AG04450 (cell line): ENCODE data around the gene SYT2. TPM values are rescaled to one million over a fixed set of nuclear protein-coding genes. Genes with fewer than 3 reads are reported as not detected.

ENCODE experiments used
- CTCF ChIA-PET: fragments of 300-600, 350-600 bp; formaldehyde crosslinking; extraction: SDS; loops from one replicate; lab custom pipeline; 2022; ENCODE audit warnings: antibody characterized with exemption, inconsistent platforms; lab: Charles Lee
- POLR2A ChIA-PET: fragments of 350-600 bp; formaldehyde crosslinking; extraction: SDS; loops from one replicate; lab custom pipeline; 2021; ENCODE audit warnings: antibody characterized with exemption, inconsistent platforms; lab: Yijun Ruan, JAX
- DNase-seq: peaks from one replicate; pipeline ENCODE4 v3.0.0-alpha.2; 2011; ENCODE audit warnings: low read depth, low spot score
- H3K27ac ChIP-seq: one replicate; pipeline ENCODE4 v1.5.1; 2012; ENCODE audit warnings: low read depth, low read length, control low read depth
- H3K27me3 ChIP-seq: one replicate; pipeline ENCODE4 v1.6.0; 2012; ENCODE audit warnings: low read length; ENCODE audit not compliant: control insufficient read depth, insufficient read depth
- H3K4me3 ChIP-seq: 2 replicates; pipeline ENCODE4 v1.5.1; 2011; ENCODE audit warnings: mild to moderate bottlenecking, low read depth, low read length, control low read depth
- H3K9me3 ChIP-seq: 2 replicates; pipeline ENCODE4 v1.5.1; 2012; ENCODE audit warnings: low read length; ENCODE audit not compliant: control insufficient read depth, insufficient read depth
- CTCF ChIP-seq: IDR thresholded peaks from 2 replicates; pipeline ENCODE4 v1.5.1; 2011; ENCODE audit warnings: low read depth, low read length, control low read depth, inconsistent platforms
- polyA minus RNA-seq: library from RNA; depleted of rRNA, polyadenylated mRNA; stranded (reverse); fragments of >200 nt; gene quantifications from 2 replicates; pipeline ENCODE4 v1.2.3, GENCODE V29; 2011; rRNA and poly(A)+ RNA removed
- polyA plus RNA-seq: library from polyadenylated mRNA; depleted of rRNA; stranded (reverse); fragments of >200 nt; gene quantifications from 2 replicates; pipeline ENCODE4 v1.2.3, GENCODE V29; 2011; rRNA removed

SYT2 gene
- polyA plus RNA-seq (0.01 and 0.04 TPM in 2 replicates), polyA minus RNA-seq (0.09 TPM in 2 replicates)

GRCh38 chr1:202710070-202711045, at the start of gene SYT2:
Gene SYT2 (minus strand): TSS chr1:202710454. CDS start chr1:202605772, 104,682 bp downstream.
- H3K27ac ChIP-seq: no peak within 1 kb of the TSS
- H3K4me3 ChIP-seq: peak within 1 kb of the TSS; percentile 20; the same call in 1 of the 2 replicates
- H3K9me3 ChIP-seq: no peaks in the 10 kb centered on the region; the same call in 1 of the 2 replicates
- ChIA-PET CTCF (interaction anchor here (0.6 to 1.9 kb wide), 3 partner anchors 9 to 246 kb away, joined by 3 to 8 read pairs (median 7); no protein-coding TSS in a partner anchor), POLR2A (no interaction called here)
- H3K27me3 ChIP-seq: peaks cover 75% of the 10 kb centered on the region
- no peak for TF ChIP-seq CTCF
- DNase-seq: no peak

GRCh38 chr1:202756391-202756790, 46.1 kb upstream of the SYT2 start:
- no peak for DNase-seq
- no peak for TF ChIP-seq CTCF
- Histone ChIP-seq H3K4me3 (no peak overlapping the region), H3K27me3 (no peaks in the 10 kb centered on the region), H3K9me3 (no peaks in the 10 kb centered on the region), H3K27ac (no peak overlapping the region)
- POLR2A ChIA-PET: no interaction called here
- CTCF ChIA-PET: no interaction called here

- ChIA-PET CTCF (no interaction called here), POLR2A (no interaction called here)
- no peak for DNase-seq
- Histone ChIP-seq H3K27ac (no peak overlapping the region), H3K27me3 (no peaks in the 10 kb centered on the region), H3K9me3 (no peaks in the 10 kb centered on the region), H3K4me3 (no peak overlapping the region)
- TF ChIP-seq CTCF: no peak
These were observed 44.0 kb upstream of the SYT2 start for GRCh38 chr1:202754293-202754692.

GRCh38 chr1:202752774-202753173, 42.5 kb upstream of the SYT2 start:
- peak; percentile 13 for DNase-seq
- Histone ChIP-seq H3K27me3 (no peaks in the 10 kb centered on the region), H3K9me3 (no peaks in the 10 kb centered on the region), H3K4me3 (no peak overlapping the region), H3K27ac (no peak overlapping the region)
- no peak for TF ChIP-seq CTCF
- ChIA-PET CTCF (interaction anchor here (1.2 to 1.4 kb wide), 2 partner anchors 33 to 247 kb away, joined by 4 to 5 read pairs; no protein-coding TSS in a partner anchor), POLR2A (no interaction called here)

- ChIA-PET CTCF (interaction anchor here (0.6 to 0.8 kb wide), 2 partner anchors 103 to 248 kb away, joined by 4 to 9 read pairs; no protein-coding TSS in a partner anchor), POLR2A (no interaction called here)
- H3K9me3 ChIP-seq: no peaks in the 10 kb centered on the region
- no peak for DNase-seq
- no peak for TF ChIP-seq CTCF
- no peak overlapping the region for H3K4me3 ChIP-seq
- no peaks in the 10 kb centered on the region for H3K27me3 ChIP-seq
- H3K27ac ChIP-seq: no peak overlapping the region
These were observed 40.5 kb upstream of the SYT2 start for GRCh38 chr1:202750761-202751160.
